ENCODE data around the gene TRIO. TPM values are rescaled to one million over a fixed set of nuclear protein-coding genes. Genes with fewer than 3 reads are reported as not detected.

Gene TRIO
- total RNA-seq, 1 experiment from 2014 or later = 68.4 TPM

GRCh38 chr5:14453481-14453880 is 310.3 kb downstream of the TRIO start:
- intact Hi-C loops (cut with micrococcal nuclease) = no loop called here
- Histone ChIP-seq H4K20me1 (ENCODE audit: insufficient read depth) (no peaks in the 10 kb centered on the region), H3K79me2 (ENCODE audit: insufficient read depth, low read length) (no peaks in the 10 kb centered on the region), H3K36me3 (ENCODE audit: control insufficient read depth in 1 of 2, insufficient read depth in 2 of 2, low read length in 2 of 2) (no peaks in the 10 kb centered on the region; a peak in 1 of 4 replicates), H2AFZ (ENCODE audit: low read depth, low read length, poor library complexity, severe bottlenecking) (no peak overlapping the region), H3K4me3 (replicated peaks in 1 of 2; ENCODE audit: low read depth in 1 of 2, low read length in 2 of 2) (no peak overlapping the region), H3K9ac (ENCODE audit: low read length) (no peak overlapping the region), H3K4me2 (ENCODE audit: low read length) (no peak overlapping the region), H3K27ac (ENCODE audit: low read depth, low read length) (no peak overlapping the region), H3K27me3 (ENCODE audit: insufficient read depth, low read length) (no peaks in the 10 kb centered on the region), H3K4me1 (ENCODE audit: control insufficient read depth in 1 of 2, insufficient read depth in 2 of 2, low read length in 2 of 2) (peaks cover 3 to 7% of the 10 kb centered on the region in 2 experiments; a peak in 1 of 4 replicates), H3K9me2 (ENCODE audit: insufficient read depth) (no peaks in the 10 kb centered on the region), H3K9me3 (ENCODE audit: control insufficient read depth in 1 of 2, insufficient read depth in 1 of 2, low read depth in 1 of 2, low read length in 2 of 2) (peaks cover 0 to 5% of the 10 kb centered on the region in 2 experiments; a peak in 1 of 4 replicates)
- no TSS peak for BruUV-seq (replicated peaks)
- ChIA-PET POLR2A (no interaction called here), RAD21 (ENCODE audit: low non-redundant PET in 1 of 2, low total read pairs in 2 of 2, uncharacterized antibody in 2 of 2, unreplicated experiment in 2 of 2) (no interaction called here), CTCF (no interaction called here)
- TF ChIP-seq FOSL1 (IDR thresholded peaks at IDR 0.05; ENCODE audit: low read depth) (no peak), MAX (IDR thresholded peaks at IDR 0.05) (no peak), SRF (IDR thresholded peaks at IDR 0.05; ENCODE audit: low read depth) (no peak), EZH2 (IDR thresholded peaks at IDR 0.05) (no peak), EGR1 (IDR thresholded peaks at IDR 0.05; ENCODE audit: low read depth) (no peak), EZH2phosphoT487 (IDR thresholded peaks at IDR 0.05; ENCODE audit: borderline replicate concordance) (no peak), ZFX (IDR thresholded peaks at IDR 0.05) (no peak), TCF7L2 (IDR thresholded peaks at IDR 0.05; ENCODE audit: borderline replicate concordance, extremely low read depth, insufficient read depth, insufficient read length) (no peak), CBX3 (IDR thresholded peaks at IDR 0.05; ENCODE audit: low read depth) (no peak), CTCF (IDR thresholded peaks at IDR 0.05 in 2 of 3, conservative IDR thresholded peaks at IDR 0.05 in 1 of 3; ENCODE audit: borderline replicate concordance in 1 of 3, insufficient read depth in 1 of 3, low read depth in 2 of 3, low read length in 2 of 3) (no peak), ELF1 (IDR thresholded peaks at IDR 0.05; ENCODE audit: borderline replicate concordance, low read depth) (no peak), YY1 (IDR thresholded peaks at IDR 0.05; ENCODE audit: extremely low read depth, insufficient replicate concordance, low read depth, low read length) (no peak), RAD21 (IDR thresholded peaks at IDR 0.05; ENCODE audit: low read depth) (no peak), ZNF274 (IDR thresholded peaks at IDR 0.05; ENCODE audit: low read depth, low read length) (no peak), CEBPB (IDR thresholded peaks at IDR 0.05; ENCODE audit: low read depth) (no peak), POLR2A (IDR thresholded peaks at IDR 0.05; ENCODE audit: borderline replicate concordance, extremely low read depth, insufficient read depth, insufficient read length) (no peak)
- TF ChIP-seq, protein P1, sequence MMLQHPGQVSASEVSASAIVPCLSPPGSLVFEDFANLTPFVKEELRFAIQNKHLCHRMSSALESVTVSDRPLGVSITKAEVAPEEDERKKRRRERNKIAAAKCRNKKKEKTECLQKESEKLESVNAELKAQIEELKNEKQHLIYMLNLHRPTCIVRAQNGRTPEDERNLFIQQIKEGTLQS (IDR thresholded peaks at IDR 0.05) = no peak
- TF ChIP-seq, protein P2, sequence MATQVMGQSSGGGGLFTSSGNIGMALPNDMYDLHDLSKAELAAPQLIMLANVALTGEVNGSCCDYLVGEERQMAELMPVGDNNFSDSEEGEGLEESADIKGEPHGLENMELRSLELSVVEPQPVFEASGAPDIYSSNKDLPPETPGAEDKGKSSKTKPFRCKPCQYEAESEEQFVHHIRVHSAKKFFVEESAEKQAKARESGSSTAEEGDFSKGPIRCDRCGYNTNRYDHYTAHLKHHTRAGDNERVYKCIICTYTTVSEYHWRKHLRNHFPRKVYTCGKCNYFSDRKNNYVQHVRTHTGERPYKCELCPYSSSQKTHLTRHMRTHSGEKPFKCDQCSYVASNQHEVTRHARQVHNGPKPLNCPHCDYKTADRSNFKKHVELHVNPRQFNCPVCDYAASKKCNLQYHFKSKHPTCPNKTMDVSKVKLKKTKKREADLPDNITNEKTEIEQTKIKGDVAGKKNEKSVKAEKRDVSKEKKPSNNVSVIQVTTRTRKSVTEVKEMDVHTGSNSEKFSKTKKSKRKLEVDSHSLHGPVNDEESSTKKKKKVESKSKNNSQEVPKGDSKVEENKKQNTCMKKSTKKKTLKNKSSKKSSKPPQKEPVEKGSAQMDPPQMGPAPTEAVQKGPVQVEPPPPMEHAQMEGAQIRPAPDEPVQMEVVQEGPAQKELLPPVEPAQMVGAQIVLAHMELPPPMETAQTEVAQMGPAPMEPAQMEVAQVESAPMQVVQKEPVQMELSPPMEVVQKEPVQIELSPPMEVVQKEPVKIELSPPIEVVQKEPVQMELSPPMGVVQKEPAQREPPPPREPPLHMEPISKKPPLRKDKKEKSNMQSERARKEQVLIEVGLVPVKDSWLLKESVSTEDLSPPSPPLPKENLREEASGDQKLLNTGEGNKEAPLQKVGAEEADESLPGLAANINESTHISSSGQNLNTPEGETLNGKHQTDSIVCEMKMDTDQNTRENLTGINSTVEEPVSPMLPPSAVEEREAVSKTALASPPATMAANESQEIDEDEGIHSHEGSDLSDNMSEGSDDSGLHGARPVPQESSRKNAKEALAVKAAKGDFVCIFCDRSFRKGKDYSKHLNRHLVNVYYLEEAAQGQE (IDR thresholded peaks at IDR 0.05; ENCODE audit: low read depth) = no peak
- TF ChIP-seq, protein P3, sequence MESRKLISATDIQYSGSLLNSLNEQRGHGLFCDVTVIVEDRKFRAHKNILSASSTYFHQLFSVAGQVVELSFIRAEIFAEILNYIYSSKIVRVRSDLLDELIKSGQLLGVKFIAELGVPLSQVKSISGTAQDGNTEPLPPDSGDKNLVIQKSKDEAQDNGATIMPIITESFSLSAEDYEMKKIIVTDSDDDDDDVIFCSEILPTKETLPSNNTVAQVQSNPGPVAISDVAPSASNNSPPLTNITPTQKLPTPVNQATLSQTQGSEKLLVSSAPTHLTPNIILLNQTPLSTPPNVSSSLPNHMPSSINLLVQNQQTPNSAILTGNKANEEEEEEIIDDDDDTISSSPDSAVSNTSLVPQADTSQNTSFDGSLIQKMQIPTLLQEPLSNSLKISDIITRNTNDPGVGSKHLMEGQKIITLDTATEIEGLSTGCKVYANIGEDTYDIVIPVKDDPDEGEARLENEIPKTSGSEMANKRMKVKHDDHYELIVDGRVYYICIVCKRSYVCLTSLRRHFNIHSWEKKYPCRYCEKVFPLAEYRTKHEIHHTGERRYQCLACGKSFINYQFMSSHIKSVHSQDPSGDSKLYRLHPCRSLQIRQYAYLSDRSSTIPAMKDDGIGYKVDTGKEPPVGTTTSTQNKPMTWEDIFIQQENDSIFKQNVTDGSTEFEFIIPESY (IDR thresholded peaks at IDR 0.05; ENCODE audit: extremely low read depth, insufficient replicate concordance, low read length) = no peak
- DNase-seq (ENCODE audit: low read depth, low spot score) = no peak
- no peak for ATAC-seq

All from HCT116 (cell line).